Activated CD4-positive, alpha-beta T cell treated with anti-CD3 and anti-CD28 coated beads, Interleukin-2, amount 50 U/mL, for 24 hours (primary cell): Measurements from ENCODE around the gene AGAP1.
A peak's percentile ranks its signal among the peaks of the same experiment; 100 is the strongest.

ENCODE experiments used
- DNase-seq, 2 donors: peaks; one replicate each; pipeline ENCODE4 v3.0.0-alpha.2; 2020; ENCODE audit warnings: low read depth in 1 of 2, low spot score in 1 of 2

AGAP1 gene

GRCh38 chr2:235493775-235494715, at the start of gene AGAP1:
Gene AGAP1, plus strand, starts transcription at chr2:235494043.
- peak in 1 of 2 donors; percentile 5 for DNase-seq

GRCh38 chr2:235444101-235444597, 49.7 kb upstream of the AGAP1 start:
- no peak for DNase-seq

GRCh38 chr2:235445116-235445515, 48.7 kb upstream of the AGAP1 start:
- no peak for DNase-seq

DNA sequence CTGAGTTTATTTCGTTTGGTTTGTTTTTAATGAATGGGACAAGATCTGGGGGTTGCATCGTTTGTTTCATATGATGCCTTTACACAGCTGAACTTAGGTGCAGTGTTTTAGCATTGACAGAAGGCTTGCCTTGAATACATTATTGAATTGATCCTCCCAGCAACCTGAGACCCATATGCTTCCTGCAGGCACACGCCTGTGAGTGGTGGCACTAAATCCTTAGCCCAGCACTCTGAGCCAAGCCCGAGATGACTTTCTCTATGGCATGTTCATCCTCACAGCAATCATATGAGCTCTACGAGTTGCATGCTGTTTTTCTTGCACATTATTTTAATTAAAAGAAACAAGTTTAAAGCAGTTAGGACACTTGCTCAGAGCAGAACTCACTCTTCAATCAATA, 47.8 kb upstream of the AGAP1 start:
- DNase-seq: no peak

DNA sequence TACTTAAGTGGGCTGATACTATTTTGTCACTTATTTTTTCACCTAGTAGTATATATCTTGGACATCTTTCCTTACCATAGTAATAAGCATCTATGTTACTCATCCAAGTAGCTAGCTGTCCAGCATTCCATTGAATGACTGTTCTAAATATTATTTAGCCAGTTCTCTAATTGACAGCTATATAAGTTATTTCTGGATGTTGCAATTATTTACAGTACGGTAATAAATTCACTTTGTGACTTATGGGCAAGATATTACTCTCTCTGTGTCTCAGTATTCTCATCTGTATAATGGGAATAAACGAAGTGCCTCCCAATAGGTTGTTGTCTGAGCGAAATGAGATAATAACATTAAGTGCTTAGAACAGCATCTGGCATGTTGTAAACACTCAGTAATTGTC, 46.6 kb upstream of the AGAP1 start:
- DNase-seq: no peak

GRCh38 chr2:235449568-235449967, 44.3 kb upstream of the AGAP1 start:
- no peak for DNase-seq

DNA sequence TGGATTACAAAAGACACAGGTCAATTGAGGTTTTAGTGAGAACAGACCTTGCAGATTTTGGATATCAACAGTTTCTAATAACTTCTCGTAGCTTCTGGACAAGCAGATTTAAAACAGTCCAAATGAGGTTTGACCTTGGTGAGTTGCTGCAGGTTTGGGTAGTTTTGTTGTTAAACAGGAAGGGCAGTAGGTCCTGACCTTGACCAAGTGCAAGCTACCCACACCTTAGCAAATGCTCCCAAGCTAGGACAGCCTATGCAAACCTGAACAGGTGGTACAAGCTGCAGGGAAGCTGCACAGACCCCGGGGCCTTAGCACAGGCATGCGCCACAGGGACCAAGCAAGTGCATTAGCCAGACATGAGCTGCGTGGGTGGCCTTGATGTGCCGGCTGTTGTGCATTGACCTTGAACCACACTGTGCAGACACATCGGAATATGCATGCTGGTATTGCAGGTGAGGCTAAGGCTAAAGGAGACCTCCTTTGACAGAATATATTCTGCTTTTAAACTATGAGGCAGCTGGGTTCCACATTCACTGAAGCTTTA, 40.2 kb upstream of the AGAP1 start:
- DNase-seq: no peak

GRCh38 chr2:235458839-235459273, 35.0 kb upstream of the AGAP1 start:
- no peak for DNase-seq

- DNase-seq: no peak
Observed at GRCh38 chr2:235460548-235461047, 33.2 kb upstream of the AGAP1 start.

DNA sequence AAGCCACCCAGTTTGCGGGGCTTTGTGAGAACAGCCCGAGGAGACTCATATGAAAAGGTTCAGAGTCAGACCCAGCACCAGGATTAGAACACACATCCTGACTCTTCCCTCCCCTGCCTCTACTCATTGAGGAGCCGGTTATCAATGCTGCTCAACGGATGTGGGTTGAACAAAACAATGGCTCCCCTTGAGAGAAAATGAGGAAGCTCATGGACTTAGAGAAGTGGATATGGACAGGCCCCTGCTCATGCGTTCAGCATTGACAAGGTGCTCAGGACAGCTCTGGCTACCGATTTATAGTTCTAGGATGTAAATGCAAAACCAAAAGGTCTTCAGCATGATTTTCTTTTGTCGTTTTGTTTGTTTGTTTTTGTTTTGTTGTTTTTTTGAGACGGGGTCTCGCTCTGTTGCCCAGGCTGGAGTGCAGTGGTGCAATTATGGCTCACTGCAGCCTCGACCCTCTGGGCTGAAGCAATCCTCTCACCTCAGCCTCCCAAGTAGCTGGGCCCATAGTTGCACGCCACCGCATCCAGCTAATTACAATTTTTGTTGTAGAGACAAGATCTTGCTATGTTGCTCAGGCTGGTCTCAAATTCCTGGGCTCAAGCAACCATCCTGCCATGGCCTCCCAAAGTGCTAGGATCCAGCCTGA, 32.0 kb upstream of the AGAP1 start:
- no peak for DNase-seq

GRCh38 chr2:235462415-235462790, 31.4 kb upstream of the AGAP1 start:
- no peak for DNase-seq

GRCh38 chr2:235463893-235464292, 29.9 kb upstream of the AGAP1 start:
- DNase-seq: no peak

DNA sequence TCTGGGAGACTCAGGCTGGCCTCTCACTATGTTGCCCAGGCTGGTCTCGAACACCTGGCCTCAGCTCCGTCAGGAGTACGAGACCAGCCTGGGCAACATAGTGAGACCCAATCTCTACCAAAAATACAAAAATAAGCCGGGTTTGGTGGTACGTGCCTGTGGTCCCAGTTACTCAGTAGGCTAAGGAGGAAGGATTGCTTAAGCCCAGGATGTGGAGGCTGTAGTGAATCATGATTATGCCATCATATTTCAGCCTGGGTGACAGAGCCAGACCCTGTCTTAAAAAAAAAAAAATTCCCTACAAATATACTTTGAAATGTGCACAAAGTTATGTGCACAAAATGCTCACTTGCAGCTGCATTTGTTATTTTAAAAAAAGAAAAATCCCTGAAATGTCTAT, 26.3 kb upstream of the AGAP1 start:
- no peak for DNase-seq

DNA sequence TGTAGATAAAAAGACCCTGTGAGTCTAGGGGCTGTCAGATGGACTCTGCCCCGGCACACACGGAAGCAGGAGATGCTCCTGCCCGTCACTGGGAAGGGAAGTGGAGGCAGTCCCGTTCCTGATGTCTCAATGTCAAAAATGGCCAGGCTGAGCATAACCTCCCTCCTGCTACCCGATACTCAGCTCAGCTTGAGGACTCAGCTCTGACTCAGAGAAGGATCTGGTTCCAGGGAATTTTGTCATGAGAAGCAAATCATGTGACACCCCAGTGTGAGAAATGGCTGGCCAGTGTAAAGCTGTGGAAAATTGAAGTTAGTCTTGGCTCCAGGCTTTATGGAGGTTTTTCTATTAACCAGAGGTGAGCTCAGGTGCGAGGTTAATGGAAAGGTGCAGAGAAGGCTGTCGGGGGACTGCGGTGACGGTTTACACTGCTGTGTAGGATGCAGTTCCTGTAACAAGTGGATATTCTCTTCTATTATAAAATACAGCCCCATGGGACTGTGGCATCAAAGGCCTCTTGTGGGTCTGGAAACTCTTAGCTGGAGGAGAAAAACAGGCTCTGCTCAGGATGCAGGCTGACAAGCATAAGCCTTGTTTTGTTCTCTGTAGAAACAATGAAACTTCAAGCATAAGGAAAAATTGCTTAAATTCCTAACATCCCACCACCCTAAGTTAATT, 24.7 kb upstream of the AGAP1 start:
- no peak for DNase-seq

GRCh38 chr2:235471186-235471747, 22.6 kb upstream of the AGAP1 start:
- DNase-seq: no peak

GRCh38 chr2:235472443-235472842, 21.4 kb upstream of the AGAP1 start:
- DNase-seq: no peak

DNA sequence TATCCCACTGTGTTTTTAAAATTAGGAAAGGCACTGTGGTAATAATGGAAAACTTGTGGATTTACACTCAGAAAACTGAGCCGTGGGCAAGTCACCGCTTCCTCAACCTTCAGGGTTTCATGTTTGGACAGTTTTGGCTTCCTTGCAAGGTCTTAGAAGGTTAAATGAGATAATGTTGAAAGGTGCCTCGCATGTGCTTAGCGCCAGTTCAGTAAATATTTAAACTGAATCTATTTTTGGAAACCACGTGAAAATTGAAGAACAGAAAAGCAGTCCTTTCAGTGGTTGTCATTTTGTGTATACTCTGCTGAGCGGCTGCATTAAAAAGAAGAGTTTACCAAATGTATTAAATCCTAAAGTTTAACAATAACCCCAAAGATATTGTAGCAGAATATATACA, 15.2 kb upstream of the AGAP1 start:
- no peak for DNase-seq

DNA sequence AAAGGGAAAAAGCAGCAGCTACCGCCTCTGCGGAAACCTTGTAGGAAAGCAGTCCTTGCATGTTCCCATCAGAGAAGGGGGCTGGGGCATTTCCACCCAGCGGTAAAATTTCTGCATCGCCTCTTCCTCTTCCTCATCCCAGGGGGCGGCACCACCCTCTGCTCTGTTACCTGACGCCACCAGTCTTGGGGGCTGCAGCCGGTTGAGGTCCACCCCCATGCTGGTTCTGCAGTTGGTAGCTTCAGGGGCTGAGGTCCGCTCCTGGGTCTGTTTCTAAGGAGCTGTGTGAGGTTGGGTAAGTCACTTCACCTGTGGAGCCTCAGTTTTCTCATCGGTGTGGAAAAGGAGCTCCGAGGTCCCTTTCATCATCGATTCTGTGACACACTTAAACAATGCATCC, 14.2 kb upstream of the AGAP1 start:
- no peak for DNase-seq

DNA sequence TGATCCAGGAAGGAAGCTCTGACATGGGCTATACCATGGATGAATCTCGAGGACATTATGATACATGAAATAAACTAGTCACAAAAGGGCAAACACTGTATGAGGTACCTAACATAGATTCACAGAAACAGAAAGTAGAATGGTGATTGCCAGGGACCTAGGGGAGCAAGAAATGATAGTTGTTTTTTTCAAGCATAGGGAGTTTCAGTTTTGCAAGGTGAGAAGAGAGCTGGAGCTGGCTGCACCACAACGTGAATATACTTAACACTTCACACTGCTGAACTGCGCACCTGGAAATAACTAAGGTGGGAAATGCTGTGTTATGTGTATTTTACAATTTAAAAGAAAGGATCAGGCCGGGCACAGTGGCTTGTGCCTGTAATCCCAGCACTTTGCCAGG, 13.2 kb upstream of the AGAP1 start:
- no peak for DNase-seq

DNA sequence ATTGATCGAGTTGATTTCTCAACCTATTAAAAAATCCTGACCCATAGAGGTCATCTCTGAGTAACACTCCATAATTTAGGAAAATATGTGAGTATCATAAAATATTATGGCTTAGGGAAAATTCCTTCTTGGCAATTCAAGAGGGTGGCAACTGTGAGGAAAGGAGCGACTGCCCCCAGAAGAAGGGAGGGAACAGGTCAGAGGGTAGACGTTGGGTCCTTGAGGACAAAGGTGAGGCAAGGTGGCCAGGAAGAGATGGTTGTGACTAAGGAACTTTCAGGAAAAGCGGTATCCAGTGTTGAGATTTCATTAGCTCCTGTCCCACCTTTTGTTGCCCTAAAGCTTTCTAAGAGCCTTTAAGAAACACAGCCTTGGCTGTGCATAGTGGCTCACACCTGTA, 10.5 kb upstream of the AGAP1 start:
- DNase-seq: no peak

DNA sequence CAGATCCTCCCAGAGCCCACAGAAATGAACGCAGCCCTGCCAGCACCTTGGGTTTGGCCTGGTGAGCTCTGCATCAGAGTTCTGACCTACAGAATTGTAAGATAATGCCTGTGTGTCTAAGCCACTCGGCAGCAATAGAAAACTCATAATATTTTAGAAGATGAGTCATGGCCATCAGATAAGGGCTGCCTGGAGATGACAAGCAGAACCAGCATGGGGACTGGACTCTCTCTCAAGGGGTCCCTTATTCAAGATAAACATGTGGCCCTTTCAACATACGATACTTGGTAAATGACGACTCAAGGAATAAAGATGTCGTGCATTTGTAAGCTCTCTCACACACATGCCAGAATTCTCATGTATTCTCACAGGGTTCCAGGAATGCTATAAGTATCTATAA, 8.5 kb upstream of the AGAP1 start:
- no peak for DNase-seq
